ENCODE results near the gene GRIA2.

Gene GRIA2

DNA sequence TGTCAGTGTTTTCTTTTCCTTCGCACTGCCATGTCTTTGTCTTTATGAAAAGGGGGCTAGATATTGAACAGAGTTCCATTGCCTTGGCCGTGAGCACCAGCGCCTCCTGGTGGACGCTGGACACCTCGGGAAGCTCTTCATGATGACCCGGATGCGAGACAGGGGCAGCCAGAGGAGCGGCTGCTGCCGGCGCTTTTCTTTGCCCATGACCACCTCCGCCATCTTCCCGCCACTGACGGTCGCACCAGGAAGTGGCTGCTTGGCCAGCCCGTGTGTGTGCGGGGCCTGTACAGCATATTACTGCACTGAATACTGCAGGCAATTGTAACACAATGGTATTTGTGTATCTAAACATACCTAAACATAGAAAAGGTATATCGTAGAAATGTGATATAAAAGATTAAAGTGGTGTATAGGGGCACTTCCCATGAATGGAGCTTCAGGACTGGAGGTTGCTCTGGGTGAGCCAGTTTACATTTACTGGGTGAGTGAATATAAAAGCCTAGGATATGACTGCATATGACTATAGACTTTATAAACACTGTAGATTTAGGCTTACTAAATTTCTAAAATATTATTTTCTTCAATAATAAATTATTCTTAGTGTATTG lies 15.8 kb upstream of the GRIA2 start:
- H3K4me3 ChIP-seq (ENCODE audit: low read length) = no peak overlapping the region
- TF ChIP-seq CTCF (IDR thresholded peaks at IDR 0.05; ENCODE audit: insufficient read depth, low read depth, low read length, missing control alignments) = no peak
- DNase-seq (ENCODE audit: low read depth) = peak; percentile 14

DNA sequence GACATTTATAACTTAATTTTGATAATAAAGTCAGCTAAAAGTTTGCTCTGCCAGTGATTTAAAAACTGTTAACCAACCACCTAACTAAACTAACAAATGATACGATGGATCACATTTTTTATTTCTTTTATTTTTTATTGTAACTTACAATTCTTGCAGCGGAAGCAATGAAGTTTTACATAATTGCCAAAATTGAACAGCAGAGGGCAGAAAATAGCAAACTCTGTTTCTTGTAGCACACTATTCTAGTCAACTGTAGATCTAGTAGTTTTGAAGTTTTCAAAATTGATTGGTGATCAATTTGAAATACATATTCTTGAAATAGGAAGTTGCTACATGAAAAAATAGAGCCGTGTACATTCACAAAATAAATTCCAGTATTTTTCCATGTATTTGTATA lies 2.8 kb upstream of the GRIA2 start:
- peak; percentile 56 for TF ChIP-seq CTCF (IDR thresholded peaks at IDR 0.05; ENCODE audit: insufficient read depth, low read depth, low read length, missing control alignments)
- peak; percentile 44 for DNase-seq (ENCODE audit: low read depth)
- H3K4me3 ChIP-seq (ENCODE audit: low read length) = no peak overlapping the region

DNA sequence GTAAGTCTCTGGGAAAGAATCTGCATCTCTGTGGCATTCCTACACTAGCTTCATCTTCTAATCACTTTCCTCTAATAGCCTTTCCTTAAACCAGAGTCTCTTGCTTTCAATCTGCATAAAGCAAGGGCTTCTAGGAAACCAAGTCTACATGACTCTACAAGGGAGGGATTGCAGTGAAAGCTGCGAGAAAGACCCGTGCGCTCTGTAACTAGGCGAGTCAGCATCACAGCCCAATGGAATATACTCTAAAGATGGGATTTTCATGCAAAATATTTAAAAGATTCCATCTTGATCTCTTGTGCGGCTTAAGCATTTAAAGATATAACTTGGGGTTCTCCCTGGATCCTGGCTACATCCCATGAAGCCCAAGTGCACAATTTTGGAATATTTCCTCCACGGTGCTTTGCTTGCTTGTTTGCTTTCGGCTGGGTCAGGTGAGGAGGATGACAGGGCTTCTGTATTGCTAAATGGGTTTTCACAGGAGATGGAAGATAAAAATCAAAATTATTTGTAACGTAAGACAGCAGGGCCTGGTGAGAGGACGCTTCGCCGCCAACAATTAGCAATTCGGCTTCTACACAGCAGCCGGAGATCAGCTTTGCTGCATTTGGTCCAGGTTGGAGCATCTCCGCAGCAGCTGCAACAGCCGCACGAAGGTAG lies 687 bp upstream of the GRIA2 start:
- H3K4me3 ChIP-seq (ENCODE audit: low read length) = no peak overlapping the region

DNA sequence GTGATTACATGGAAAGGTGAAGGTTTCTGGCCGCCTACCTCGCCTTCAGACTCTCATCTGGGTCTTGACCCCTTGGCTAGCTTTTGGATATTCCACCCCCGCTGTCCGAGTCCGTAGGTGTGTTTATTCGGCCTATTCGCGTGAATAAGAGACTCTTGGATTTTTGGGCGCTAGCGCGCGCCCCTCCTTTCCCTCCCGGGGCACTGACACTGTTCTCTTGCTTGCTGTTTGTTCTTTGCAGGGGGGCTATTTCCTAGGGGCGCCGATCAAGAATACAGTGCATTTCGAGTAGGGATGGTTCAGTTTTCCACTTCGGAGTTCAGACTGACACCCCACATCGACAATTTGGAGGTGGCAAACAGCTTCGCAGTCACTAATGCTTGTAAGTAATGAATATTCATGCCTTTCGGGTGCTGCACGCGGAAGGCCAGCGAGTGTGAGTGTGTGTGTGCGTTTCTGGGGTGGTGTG lies 932 bp downstream of the GRIA2 start:
- DNase-seq (ENCODE audit: low read depth) = no peak
- no peak overlapping the region for H3K4me3 ChIP-seq (ENCODE audit: low read length)
- no peak for TF ChIP-seq CTCF (IDR thresholded peaks at IDR 0.05; ENCODE audit: insufficient read depth, low read depth, low read length, missing control alignments)

More for the DNA sequence above, 687 bp upstream of the GRIA2 start:
- no peak for TF ChIP-seq CTCF (IDR thresholded peaks at IDR 0.05; ENCODE audit: insufficient read depth, low read depth, low read length, missing control alignments)
- no peak for DNase-seq (ENCODE audit: low read depth)

GRCh38 chr4:157221895-157222770 lies 1.6 kb downstream of the GRIA2 start:
- no peak for TF ChIP-seq CTCF (IDR thresholded peaks at IDR 0.05; ENCODE audit: insufficient read depth, low read depth, low read length, missing control alignments)
- H3K4me3 ChIP-seq (ENCODE audit: low read length) = peak overlapping the region; percentile 26
- peak; percentile 7 for DNase-seq (ENCODE audit: low read depth)

- TF ChIP-seq CTCF (IDR thresholded peaks at IDR 0.05; ENCODE audit: insufficient read depth, low read depth, low read length, missing control alignments) = no peak
- H3K4me3 ChIP-seq (ENCODE audit: low read length) = peak overlapping the region; percentile 26
- DNase-seq (ENCODE audit: low read depth) = no peak
Measured at GRCh38 chr4:157222771-157223160, 2.2 kb downstream of the GRIA2 start.
